Measurements from ENCODE around the gene TERC.

The TERC gene

DNA sequence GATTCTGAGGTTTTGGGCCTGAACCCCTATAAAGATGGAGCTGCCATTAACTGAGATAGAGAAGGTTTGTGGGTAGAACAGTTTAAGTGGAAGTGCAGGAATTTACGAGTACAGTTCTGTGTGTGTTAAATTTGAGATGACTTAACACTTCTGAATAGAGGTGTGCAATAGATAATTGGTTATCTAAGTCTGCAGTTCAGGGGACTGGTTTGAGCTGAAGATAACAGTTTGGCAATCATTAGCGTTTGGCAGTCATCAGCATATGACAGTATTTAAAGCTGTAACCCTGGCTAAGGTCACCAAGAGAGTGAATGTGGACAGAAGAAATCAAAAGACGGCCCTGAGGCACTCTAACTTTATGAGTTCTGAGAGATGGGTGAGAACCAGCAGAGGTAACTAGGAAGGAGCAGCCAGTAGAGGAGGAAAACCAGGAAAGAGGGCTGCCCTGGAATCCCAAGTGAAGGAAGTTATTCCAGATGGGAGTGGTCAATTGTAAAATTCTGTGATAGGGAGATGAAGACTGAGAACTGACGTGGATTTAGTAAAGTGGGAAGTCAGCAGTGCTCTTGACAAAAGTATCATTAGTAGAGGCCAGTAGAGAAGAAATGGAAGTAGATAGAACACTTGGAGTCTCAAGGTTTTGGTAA lies 16.5 kb upstream of the TERC start:
- H3K4me3 Mint-ChIP-seq: no peak overlapping the region
- H3K36me3 Mint-ChIP-seq: peaks cover 31 to 48% of the 10 kb centered on the region in 2 donors
- no peaks in the 10 kb centered on the region for H3K27me3 Mint-ChIP-seq
- no peak for ATAC-seq (replicated peaks)
- H3K9me3 Mint-ChIP-seq: no peaks in the 10 kb centered on the region
- peaks cover 22 to 35% of the 10 kb centered on the region in 2 donors for H3K4me1 Mint-ChIP-seq
- no peak for DNase-seq
- H3K27ac Mint-ChIP-seq: peak overlapping the region; percentile 10

DNA sequence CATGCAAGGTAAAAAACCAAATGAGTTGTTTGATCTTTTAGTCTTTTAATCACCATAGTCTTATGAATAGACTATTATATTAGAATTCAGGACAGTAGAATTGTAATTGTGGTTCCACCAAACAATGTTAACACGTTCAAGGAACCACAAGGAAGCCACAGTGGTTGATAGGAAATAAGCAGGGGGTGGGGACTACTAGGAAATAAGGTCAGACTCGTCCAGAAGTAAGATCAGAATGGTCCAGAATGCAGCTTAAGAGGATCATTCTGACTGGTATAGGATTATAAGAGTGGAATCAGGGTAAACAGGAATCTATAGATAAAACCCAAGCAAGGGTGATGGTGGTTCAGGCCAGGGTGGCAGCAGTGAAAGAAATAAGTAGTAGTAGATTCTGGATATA lies 15.9 kb upstream of the TERC start:
- DNase-seq: no peak
- Mint-ChIP-seq H3K4me3 (no peak overlapping the region), H3K27me3 (no peaks in the 10 kb centered on the region), H3K27ac (no peak overlapping the region), H3K36me3 (peaks cover 27 to 48% of the 10 kb centered on the region in 2 donors), H3K4me1 (peaks cover 22 to 35% of the 10 kb centered on the region in 2 donors), H3K9me3 (no peaks in the 10 kb centered on the region)
- no peak for ATAC-seq (replicated peaks)

DNA sequence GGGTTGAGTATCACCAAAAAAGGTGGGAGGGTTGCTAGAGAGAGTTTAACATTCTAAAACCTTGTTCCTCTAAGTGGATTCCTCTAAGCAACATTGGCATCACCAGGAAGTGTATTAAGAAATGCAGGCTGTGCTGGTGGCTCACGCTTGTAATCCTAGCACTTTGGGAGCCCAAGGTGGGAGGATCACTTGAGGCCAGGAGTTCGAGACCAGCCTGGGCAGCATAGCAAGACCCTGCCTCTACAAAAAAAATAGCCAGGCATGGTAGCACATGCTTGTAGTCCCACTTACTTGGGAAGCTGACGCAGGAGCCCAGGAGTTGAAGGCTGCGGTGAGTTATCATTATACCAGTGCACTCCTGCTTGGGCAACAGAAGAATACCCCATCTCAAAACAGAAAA lies 13.0 kb upstream of the TERC start:
- ATAC-seq (replicated peaks) (no peak), DNase-seq (no peak)
- no peak overlapping the region for H3K27ac Mint-ChIP-seq
- H3K27me3 Mint-ChIP-seq: no peaks in the 10 kb centered on the region
- peaks cover 35 to 61% of the 10 kb centered on the region in 2 donors for H3K36me3 Mint-ChIP-seq
- H3K4me3 Mint-ChIP-seq: no peak overlapping the region
- H3K4me1 Mint-ChIP-seq: peaks cover 28 to 53% of the 10 kb centered on the region in 2 donors
- no peaks in the 10 kb centered on the region for H3K9me3 Mint-ChIP-seq

DNA sequence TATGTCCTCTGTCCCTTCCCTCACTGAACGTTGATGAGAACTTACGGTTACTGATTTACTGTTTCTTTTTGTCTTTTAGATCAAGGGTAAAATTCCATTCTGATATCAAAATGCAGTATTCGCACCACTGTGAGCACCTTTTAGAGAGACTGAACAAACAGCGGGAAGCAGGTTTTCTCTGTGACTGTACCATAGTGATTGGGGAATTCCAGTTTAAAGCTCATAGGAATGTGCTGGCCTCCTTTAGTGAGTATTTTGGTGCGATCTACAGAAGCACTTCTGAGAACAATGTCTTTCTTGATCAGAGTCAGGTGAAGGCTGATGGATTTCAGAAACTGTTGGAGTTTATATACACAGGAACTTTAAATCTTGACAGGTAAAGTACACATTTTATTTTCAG lies 9.3 kb upstream of the TERC start:
- no peak for DNase-seq
- peak overlapping the region; percentile 99 for H3K27ac Mint-ChIP-seq
- H3K27me3 Mint-ChIP-seq: no peaks in the 10 kb centered on the region
- peaks cover 19 to 50% of the 10 kb centered on the region in 2 donors for H3K36me3 Mint-ChIP-seq
- no peaks in the 10 kb centered on the region for H3K9me3 Mint-ChIP-seq
- peak overlapping the region; percentile 95 to 100 for H3K4me3 Mint-ChIP-seq
- peaks cover 18 to 50% of the 10 kb centered on the region in 2 donors for H3K4me1 Mint-ChIP-seq
- no peak for ATAC-seq (replicated peaks)

DNA sequence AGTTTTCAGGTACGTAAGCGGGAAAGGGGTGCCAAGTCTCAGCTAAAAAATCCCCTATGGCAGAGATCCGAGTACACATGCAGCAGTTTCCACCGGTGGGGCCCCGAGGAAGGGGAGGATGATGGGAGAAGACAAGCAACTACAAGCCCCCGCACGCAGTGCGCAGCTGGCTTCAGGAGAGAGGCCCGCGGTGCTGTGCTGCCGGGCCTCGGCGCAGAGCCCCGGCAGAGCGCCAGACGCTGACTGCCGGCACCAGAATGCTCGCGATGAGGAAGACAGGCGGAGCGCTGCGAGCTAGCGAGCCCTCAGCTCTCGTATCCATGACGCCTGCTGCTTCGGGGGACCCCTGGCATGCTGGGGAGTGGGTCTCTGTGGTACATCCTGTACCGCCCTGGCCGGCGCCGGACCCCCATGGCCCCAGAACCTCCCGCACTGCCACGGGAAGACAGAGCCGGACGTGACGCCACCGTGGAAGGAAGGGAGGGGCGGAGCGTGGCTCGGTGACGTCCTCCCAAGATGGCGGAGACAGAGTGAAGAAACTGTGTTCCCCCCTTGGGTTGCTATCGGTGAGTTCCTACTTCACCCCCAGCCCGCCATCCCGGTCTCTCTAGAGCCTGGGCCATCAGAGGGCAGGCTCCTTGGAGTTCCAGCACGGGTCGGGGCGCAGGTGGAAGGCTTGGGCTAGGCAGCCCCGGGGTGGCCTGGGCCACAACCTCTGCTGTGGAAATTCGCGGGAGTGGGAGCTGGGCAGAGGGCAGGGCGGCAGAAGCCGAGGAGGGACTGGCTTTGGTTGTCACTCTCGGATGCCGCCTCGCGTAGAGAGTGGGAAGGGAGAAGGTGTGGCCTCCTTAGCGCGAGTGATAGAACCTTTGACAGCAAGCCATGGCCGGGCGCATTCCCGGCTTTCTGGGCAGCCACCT lies 8.3 kb upstream of the TERC start, which contains the start of gene MYNN:
Gene MYNN (plus strand): TSS at position 500 of the 920 bp plus-strand sequence. CDS start 900 bp downstream, outside the sequence.
- peaks cover 15 to 45% of the 10 kb centered on the region in 2 donors for H3K36me3 Mint-ChIP-seq
- H3K9me3 Mint-ChIP-seq: no peaks in the 10 kb centered on the region
- peak within 1 kb of the TSS; percentile 95 to 100 for H3K4me3 Mint-ChIP-seq
- DNase-seq (peak; percentile 89), ATAC-seq (replicated peaks) (peak; percentile 84)
- peak within 1 kb of the TSS; percentile 99 for H3K27ac Mint-ChIP-seq
- no peaks in the 10 kb centered on the region for H3K27me3 Mint-ChIP-seq
- H3K4me1 Mint-ChIP-seq: peaks cover 15 to 42% of the 10 kb centered on the region in 2 donors

DNA sequence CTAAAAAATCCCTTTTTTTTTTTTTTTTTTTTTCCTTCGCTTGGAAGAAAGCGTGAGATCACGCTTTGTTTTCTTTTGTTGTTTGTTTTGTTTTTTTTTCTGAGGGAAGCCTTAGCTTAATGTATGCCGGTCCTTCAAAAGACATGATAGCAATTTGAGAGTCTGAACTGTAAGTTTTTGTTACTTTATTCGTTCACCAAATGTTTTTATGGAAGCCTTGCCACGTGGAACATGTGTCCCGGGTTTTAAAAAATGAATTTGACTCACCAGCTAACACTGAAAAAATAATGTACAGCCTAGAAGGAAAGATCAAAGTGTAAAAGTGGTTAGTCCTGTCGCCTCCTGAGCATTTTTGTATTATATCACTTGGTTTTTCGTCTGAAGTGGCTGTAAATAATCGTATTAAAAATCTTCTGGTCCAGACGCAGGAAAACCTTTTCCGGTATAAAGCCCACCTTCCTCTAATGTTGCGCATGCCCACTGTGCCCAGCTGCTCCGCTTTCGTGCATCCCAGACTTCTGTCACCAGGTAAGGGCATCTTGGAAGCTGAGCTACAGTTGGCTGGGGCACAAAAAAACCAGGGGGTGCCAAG lies 7.5 kb upstream of the TERC start:
- peak; percentile 43 to 48 for ATAC-seq (replicated peaks)
- Mint-ChIP-seq H3K9me3 (no peaks in the 10 kb centered on the region), H3K27ac (peak overlapping the region; percentile 99), H3K4me3 (peak overlapping the region; percentile 95 to 100), H3K27me3 (no peaks in the 10 kb centered on the region), H3K4me1 (peaks cover 12 to 35% of the 10 kb centered on the region in 2 donors), H3K36me3 (peaks cover 15 to 40% of the 10 kb centered on the region in 2 donors)
- no peak for DNase-seq

DNA sequence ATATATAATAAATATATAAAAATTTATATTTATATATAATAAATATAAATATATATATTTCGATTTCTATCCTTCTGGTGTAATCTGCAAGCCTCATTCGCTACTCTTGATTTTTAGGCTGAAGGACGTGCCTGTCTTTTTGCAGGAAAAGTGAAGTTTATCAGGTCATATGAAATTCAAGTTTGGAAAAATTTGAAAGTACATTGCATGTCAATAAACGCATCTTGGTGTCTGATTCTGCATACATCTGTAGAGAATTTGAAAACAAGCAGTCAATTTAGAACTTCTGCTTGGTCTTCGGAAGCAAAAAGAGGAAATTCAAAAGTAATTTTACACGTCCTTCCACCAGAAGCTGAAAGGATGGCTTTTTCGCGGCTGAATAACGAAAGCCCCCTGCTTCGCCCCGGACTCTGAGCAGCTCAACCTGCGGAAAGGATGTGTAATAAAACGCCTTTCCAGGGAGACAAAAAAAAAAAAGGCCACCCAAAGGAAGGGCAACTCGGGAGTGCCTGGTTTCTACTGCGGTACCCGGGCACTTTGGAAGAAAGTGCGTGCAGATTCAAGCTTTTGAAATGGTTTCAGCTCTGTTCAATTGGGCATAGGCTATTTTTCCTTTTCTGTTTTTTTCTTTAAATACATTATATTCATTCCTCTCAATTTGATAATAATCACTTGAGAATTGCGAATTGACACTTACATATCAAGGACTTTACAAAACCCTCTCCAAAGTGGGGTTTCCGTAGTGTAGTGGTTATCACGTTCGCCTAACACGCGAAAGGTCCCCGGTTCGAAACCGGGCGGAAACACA lies 6.8 kb upstream of the TERC start:
- DNase-seq (peak; percentile 50), ATAC-seq (replicated peaks) (peak; percentile 20 to 24)
- peaks cover 11 to 38% of the 10 kb centered on the region in 2 donors for H3K36me3 Mint-ChIP-seq
- H3K27me3 Mint-ChIP-seq: no peaks in the 10 kb centered on the region
- no peaks in the 10 kb centered on the region for H3K9me3 Mint-ChIP-seq
- H3K4me1 Mint-ChIP-seq: peaks cover 10 to 31% of the 10 kb centered on the region in 2 donors
- peak overlapping the region; percentile 95 to 100 for H3K4me3 Mint-ChIP-seq
- H3K27ac Mint-ChIP-seq: peak overlapping the region; percentile 99

DNA sequence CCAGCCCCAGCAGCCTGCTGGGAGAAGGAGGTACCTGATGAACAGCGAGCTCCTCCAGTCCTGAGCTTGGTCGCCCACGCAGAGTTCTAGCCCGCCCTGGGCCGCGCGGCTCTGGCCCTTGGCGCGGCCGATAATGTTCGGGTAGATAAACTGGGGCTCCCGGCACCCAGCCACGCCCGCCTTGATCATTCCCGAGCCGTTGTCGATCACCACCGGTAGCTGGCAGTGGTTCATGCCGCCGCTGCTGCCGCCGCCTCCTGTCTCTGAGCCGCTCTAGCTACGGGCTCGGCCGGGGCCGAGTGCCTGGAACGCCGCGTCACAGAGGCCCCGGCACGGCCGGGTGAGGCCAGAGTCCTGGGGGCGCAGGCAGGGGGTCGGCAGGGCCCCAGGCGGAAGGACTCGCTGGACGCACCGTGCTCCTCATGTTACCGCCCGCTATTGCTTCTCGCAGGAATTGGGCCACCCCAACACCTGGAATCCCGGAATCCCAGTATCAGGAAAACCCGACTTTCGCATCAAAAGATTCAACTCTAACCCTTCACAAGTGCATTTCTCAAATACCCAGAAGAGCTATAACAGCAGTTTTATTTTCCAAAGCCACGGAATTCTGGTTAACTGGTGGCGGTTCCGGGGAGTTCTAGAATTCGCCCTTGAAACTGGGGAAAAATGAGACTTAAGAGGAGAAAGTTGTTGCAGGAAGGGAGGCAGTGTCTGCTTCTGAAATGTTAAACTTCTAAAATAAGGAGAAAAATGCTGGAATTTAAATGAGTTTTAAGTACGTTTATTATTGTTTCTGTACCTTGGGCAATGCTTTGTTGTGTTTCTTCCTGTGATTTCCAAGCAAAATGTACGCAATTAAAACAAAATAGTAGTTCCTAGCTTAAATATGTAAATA lies 4.7 kb upstream of the TERC start, which contains the start of gene ACTRT3:
Gene ACTRT3 (minus strand): TSS at position 275 of the 895 bp plus-strand sequence. CDS start 41 bp downstream, at position 234.
- no peaks in the 10 kb centered on the region for H3K27me3 Mint-ChIP-seq
- H3K4me3 Mint-ChIP-seq: peak within 1 kb of the TSS; percentile 89
- peak within 1 kb of the TSS; percentile 92 for H3K27ac Mint-ChIP-seq
- H3K36me3 Mint-ChIP-seq: peaks cover 8 to 34% of the 10 kb centered on the region in 2 donors
- no peaks in the 10 kb centered on the region for H3K9me3 Mint-ChIP-seq
- peak; percentile 26 to 31 for ATAC-seq (replicated peaks)
- peak; percentile 64 for DNase-seq
- H3K4me1 Mint-ChIP-seq: peaks cover 11 to 23% of the 10 kb centered on the region in 2 donors

DNA sequence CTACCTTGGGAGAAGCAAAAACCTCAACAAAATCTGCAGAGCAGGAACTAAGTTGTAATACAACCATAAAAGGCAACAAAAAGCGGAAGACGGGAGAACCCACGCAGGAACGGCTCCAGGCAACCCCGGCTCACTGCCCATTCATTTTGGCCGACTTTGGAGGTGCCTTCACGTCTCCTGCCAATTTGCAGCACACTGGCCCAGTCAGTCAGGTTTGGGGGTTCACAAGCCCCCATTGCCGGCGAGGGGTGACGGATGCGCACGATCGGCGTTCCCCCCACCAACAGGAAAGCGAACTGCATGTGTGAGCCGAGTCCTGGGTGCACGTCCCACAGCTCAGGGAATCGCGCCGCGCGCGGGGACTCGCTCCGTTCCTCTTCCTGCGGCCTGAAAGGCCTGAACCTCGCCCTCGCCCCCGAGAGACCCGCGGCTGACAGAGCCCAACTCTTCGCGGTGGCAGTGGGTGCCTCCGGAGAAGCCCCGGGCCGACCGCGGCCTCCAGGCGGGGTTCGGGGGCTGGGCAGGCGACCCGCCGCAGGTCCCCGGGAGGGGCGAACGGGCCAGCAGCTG lies 463 bp downstream of the TERC start:
- Mint-ChIP-seq H3K27me3 (no peaks in the 10 kb centered on the region), H3K4me3 (peak overlapping the region; percentile 94 to 96), H3K9me3 (peaks cover 0 to 3% of the 10 kb centered on the region in 2 donors), H3K27ac (peak overlapping the region; percentile 98), H3K4me1 (peaks cover 8 to 13% of the 10 kb centered on the region in 2 donors), H3K36me3 (peaks cover 7 to 16% of the 10 kb centered on the region in 2 donors)
- ATAC-seq (replicated peaks): peak; percentile 66 to 68
- DNase-seq: peak; percentile 75

DNA sequence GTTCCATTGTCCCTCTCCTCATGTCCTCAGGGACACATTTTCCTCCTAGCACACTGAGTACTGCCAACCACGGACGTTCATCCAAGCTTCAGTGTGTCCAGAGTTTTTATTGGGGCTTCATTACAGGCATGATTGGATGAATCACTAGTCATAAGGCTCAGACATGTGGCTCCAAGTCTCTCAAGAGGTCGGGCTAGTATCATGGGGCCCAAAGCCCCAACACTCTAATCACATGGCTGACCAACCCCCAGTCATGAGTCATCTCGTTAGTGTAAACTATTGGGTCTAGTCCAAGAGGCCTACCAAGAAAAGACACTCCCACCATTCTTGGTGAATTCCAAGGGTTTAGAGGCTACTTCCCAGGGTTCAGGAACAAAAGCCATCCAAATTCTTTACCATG lies 4.4 kb downstream of the TERC start:
- DNase-seq: no peak

DNA sequence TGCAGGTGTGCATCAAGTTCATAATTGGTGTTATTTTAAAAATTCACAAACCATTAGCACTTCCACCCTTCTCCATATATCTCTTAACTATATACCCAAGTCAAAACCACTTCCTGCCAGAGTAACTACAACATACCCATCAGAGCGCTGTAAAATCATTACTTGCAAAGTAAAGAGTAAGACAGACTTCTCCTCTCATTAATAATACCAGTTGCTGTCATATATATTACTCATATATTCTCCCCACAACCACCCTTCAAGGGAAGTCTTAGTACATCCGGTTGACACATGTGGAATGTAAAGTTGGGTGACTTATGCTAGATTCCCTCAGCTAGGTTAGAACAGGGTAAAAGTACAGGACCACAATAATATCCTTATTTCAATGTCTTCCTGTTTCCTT lies 5.6 kb downstream of the TERC start:
- peak; percentile 63 to 65 for ATAC-seq (replicated peaks)

More for the DNA sequence above, 4.4 kb downstream of the TERC start:
- Mint-ChIP-seq H3K4me3 (no peak overlapping the region), H3K36me3 (peaks cover 7 to 10% of the 10 kb centered on the region in 2 donors), H3K9me3 (peaks cover 0 to 3% of the 10 kb centered on the region in 2 donors), H3K4me1 (peaks cover 9 to 19% of the 10 kb centered on the region in 2 donors), H3K27ac (no peak overlapping the region), H3K27me3 (peaks cover 0 to 5% of the 10 kb centered on the region in 2 donors)
- no peak for ATAC-seq (replicated peaks)

DNA sequence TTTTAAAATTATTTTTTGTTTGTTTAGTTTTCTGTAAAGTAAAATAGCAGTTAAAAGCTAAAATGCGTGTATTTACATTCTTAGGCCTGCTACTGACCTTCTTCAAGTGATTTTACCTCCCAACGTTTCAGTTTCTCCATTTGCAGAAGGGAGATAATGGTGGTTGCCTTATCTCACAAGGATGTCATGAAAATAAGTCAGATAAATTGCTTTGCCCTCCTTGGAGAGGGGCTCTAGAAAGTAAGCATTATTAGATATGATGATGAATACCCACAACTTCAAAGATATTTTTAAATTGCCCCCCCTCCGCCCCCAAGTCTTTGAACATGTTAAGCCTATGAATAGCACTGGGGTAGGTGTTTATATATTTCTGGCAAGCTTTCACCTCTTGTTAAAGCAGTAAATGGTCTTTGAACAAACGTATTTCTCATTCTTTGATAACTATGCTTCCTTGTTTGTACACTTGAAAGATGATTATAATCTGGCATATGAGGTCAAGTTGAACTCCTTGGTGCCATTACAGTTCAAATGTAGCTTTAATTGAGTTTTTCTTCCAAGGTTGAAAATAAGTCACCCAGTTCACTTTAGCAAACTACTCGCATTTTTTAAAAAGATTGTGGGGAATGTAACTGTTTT lies 6.4 kb downstream of the TERC start:
- ATAC-seq (replicated peaks) (no peak), DNase-seq (no peak)
- Mint-ChIP-seq H3K27ac (no peak overlapping the region), H3K36me3 (peaks cover 0 to 3% of the 10 kb centered on the region in 2 donors), H3K9me3 (peaks cover 0 to 3% of the 10 kb centered on the region in 2 donors), H3K27me3 (peaks cover 5 to 7% of the 10 kb centered on the region in 2 donors), H3K4me1 (peaks cover 6 to 11% of the 10 kb centered on the region in 2 donors), H3K4me3 (no peak overlapping the region)

More for the DNA sequence above, 5.6 kb downstream of the TERC start:
- no peak overlapping the region for H3K27ac Mint-ChIP-seq
- no peak for DNase-seq
- H3K9me3 Mint-ChIP-seq: peaks cover 0 to 3% of the 10 kb centered on the region in 2 donors
- H3K27me3 Mint-ChIP-seq: peaks cover 5% of the 10 kb centered on the region in 2 donors
- H3K4me1 Mint-ChIP-seq: peaks cover 6 to 17% of the 10 kb centered on the region in 2 donors
- peaks cover 3 to 5% of the 10 kb centered on the region in 2 donors for H3K36me3 Mint-ChIP-seq
- no peak overlapping the region for H3K4me3 Mint-ChIP-seq

Data from stimulated activated naive B cell treated with anti-CD40 and anti-IgM and Interleukin-4, amounts not matched to agents 10 μg/mL and 1 μg/mL and 100 μg/mL, for 72 hours (primary cell).